GM23338 (cell line): ENCODE measurements around the gene BTLA. TPM values are rescaled to one million over a fixed set of nuclear protein-coding genes. Genes with fewer than 3 reads are reported as not detected.

Experiments used
- ATAC-seq: fragments of 200-7000 bp; cut with Tn5 transposase; 3 replicates; pipeline ENCODE4 v1.9.1; 2020
- DNase-seq: peaks from one replicate; pipeline ENCODE4 v3.0.0-alpha.2; 2015; ENCODE audit warnings: low spot score
- H2AFZ ChIP-seq: fragments of 200-600 bp; sonication (generic); 2 replicates; pipeline ENCODE4 v1.8.0; 2016; ENCODE audit warnings: antibody characterized with exemption, mild to moderate bottlenecking, moderate library complexity
- H3F3A ChIP-seq: fragments of 200-600 bp; sonication (generic); replicated peaks from 2 replicates; pipeline ENCODE4 v1.8.0; 2017; ENCODE audit warnings: antibody characterized with exemption, mixed run types, low read depth
- H3K27ac ChIP-seq: fragments of 200-600 bp; sonication (generic); 2 replicates; pipeline ENCODE4 v1.6.1; 2016; ENCODE audit warnings: low read depth
- H3K27me3 ChIP-seq: fragments of 200-600 bp; sonication (generic); 2 replicates; pipeline ENCODE4 v1.8.0; 2016; ENCODE audit warnings: mild to moderate bottlenecking, mixed run types, moderate library complexity; ENCODE audit not compliant: insufficient read depth
- H3K36me3 ChIP-seq: fragments of 200-600 bp; sonication (generic); 2 replicates; pipeline ENCODE4 v1.8.0; 2016; ENCODE audit warnings: mild to moderate bottlenecking; ENCODE audit not compliant: insufficient read depth
- H3K4me1 ChIP-seq: fragments of 200-600 bp; sonication (generic); 2 replicates; pipeline ENCODE4 v1.8.0; 2016; ENCODE audit warnings: mild to moderate bottlenecking, moderate library complexity; ENCODE audit not compliant: insufficient read depth
- H3K4me2 ChIP-seq: fragments of 200-600 bp; sonication (generic); 2 replicates; pipeline ENCODE4 v1.7.1; 2017; ENCODE audit warnings: mixed run types
- H3K4me3 ChIP-seq: fragments of 200-600 bp; sonication (generic); 2 replicates; pipeline ENCODE4 v1.6.1; 2016; ENCODE audit warnings: mixed run types
- H3K79me2 ChIP-seq: fragments of 200-600 bp; sonication (generic); replicated peaks from 2 replicates; pipeline ENCODE4 v1.8.0; 2017; ENCODE audit warnings: mild to moderate bottlenecking; ENCODE audit not compliant: insufficient read depth
- H3K9me2 ChIP-seq: fragments of 200-600 bp; sonication (generic); 2 replicates; pipeline ENCODE4 v1.8.0; 2017; ENCODE audit not compliant: insufficient read depth
- H4K20me1 ChIP-seq: fragments of 200-600 bp; sonication (generic); replicated peaks from 2 replicates; pipeline ENCODE4 v1.8.0; 2017; ENCODE audit warnings: mild to moderate bottlenecking; ENCODE audit not compliant: insufficient read depth
- H3K27ac Mint-ChIP-seq: 2 replicates; pipeline ENCODE4 v1.8.0; 2020; ENCODE audit warnings: inconsistent platforms, mild to moderate bottlenecking, moderate library complexity, mixed read lengths
- H3K27me3 Mint-ChIP-seq: 3 replicates; pipeline ENCODE4 v1.8.0; 2022; ENCODE audit warnings: low read depth, mild to moderate bottlenecking, moderate library complexity, mixed read lengths, inconsistent platforms; ENCODE audit not compliant: insufficient read depth, poor library complexity
- H3K36me3 Mint-ChIP-seq: 3 replicates; pipeline ENCODE4 v1.8.0; 2021; ENCODE audit warnings: low read depth, mild to moderate bottlenecking, inconsistent platforms, moderate library complexity, mixed read lengths
- H3K4me1 Mint-ChIP-seq: 3 replicates; pipeline ENCODE4 v1.8.0; 2020; ENCODE audit warnings: mild to moderate bottlenecking, inconsistent platforms, mixed read lengths
- H3K4me3 Mint-ChIP-seq: 3 replicates; pipeline ENCODE4 v1.8.0; 2021; ENCODE audit warnings: moderate library complexity, mild to moderate bottlenecking, inconsistent platforms, mixed read lengths
- H3K9me3 Mint-ChIP-seq: 3 replicates; pipeline ENCODE4 v1.8.0; 2020; ENCODE audit warnings: moderate library complexity, mild to moderate bottlenecking, inconsistent platforms, mixed read lengths
- CREB1 ChIP-seq: fragments of 250-450 bp; sonication (Bioruptor Pico); IDR thresholded peaks from 2 replicates; pipeline ENCODE4 v1.5.0; 2020; ENCODE audit warnings: low read depth, mild to moderate bottlenecking, moderate library complexity
- EZH2 ChIP-seq: fragments of 200-600 bp; sonication (generic); IDR thresholded peaks from one replicate; pipeline ENCODE4 v1.8.0; 2017; ENCODE audit warnings: antibody characterized with exemption, mild to moderate bottlenecking, low read depth; ENCODE audit not compliant: unreplicated experiment
- JUNB ChIP-seq: IDR thresholded peaks from one replicate; pipeline ENCODE4 v1.6.1; 2016; ENCODE audit warnings: antibody characterized with exemption; ENCODE audit not compliant: unreplicated experiment
- ZNF114 ChIP-seq: fragments of 250-450 bp; sonication (Bioruptor Pico); IDR thresholded peaks from 2 replicates; pipeline ENCODE4 v1.5.0; 2020; ENCODE audit warnings: mild to moderate bottlenecking, moderate library complexity
- ZNF462 ChIP-seq: fragments of 250-450 bp; sonication (Bioruptor Pico); IDR thresholded peaks from 2 replicates; pipeline ENCODE4 v1.5.0; 2020; ENCODE audit warnings: mild to moderate bottlenecking, moderate library complexity
- polyA plus RNA-seq: library from polyadenylated mRNA; unstranded; fragments of >200 nt; fragmentation: Nextera tagmentation; extraction: Ambion mirVana; gene quantifications from 2 replicates; pipeline ENCODE4 v1.2.1, GENCODE V29; 2016
- total RNA-seq: library from RNA; depleted of rRNA; stranded (reverse); fragments of >200 nt; shearing (Covaris generic); gene quantifications from 2 replicates; pipeline ENCODE4 v1.2.3, GENCODE V29; 2014

BTLA gene
- total and polyA plus RNA-seq, 2 experiments from 2014 or later = 0.44 TPM; not detected in 1

GRCh38 chr3:112546216-112546759 lies 47.0 kb upstream of the BTLA start:
- Mint-ChIP-seq H3K27ac (no peak overlapping the region), H3K4me3 (no peak overlapping the region), H3K4me1 (no peaks in the 10 kb centered on the region), H3K9me3 (no peaks in the 10 kb centered on the region), H3K36me3 (peaks cover 14% of the 10 kb centered on the region; the same call in 2 of the 3 replicates), H3K27me3 (no peaks in the 10 kb centered on the region)
- H3K27ac ChIP-seq = no peak overlapping the region
- H3K36me3 ChIP-seq = peaks cover 7% of the 10 kb centered on the region
- H3K4me1 ChIP-seq = no peaks in the 10 kb centered on the region
- DNase-seq (no peak), ATAC-seq (no peak)
- H3K4me3 ChIP-seq = no peak overlapping the region
- no peaks in the 10 kb centered on the region for H3K27me3 ChIP-seq
- no peak for TF ChIP-seq EZH2
- TF ChIP-seq ZNF114 = no peak
- TF ChIP-seq JUNB = no peak
- no peak for TF ChIP-seq ZNF462 (CRISPR knock-in tag)
- peaks cover under 1% of the 10 kb centered on the region; the same call in 1 of the 2 replicates for H3K79me2 ChIP-seq
- H2AFZ ChIP-seq = no peak overlapping the region
- no peaks in the 10 kb centered on the region for H3F3A ChIP-seq
- no peak overlapping the region for H3K4me2 ChIP-seq
- H3K9me2 ChIP-seq = no peaks in the 10 kb centered on the region
- H4K20me1 ChIP-seq = no peaks in the 10 kb centered on the region

GRCh38 chr3:112539825-112540650 lies 40.8 kb upstream of the BTLA start:
- H3K27ac ChIP-seq = no peak overlapping the region
- no peak overlapping the region for H2AFZ ChIP-seq
- no peaks in the 10 kb centered on the region for H3K4me1 Mint-ChIP-seq
- no peaks in the 10 kb centered on the region for H3K9me2 ChIP-seq
- no peak for TF ChIP-seq JUNB
- TF ChIP-seq CREB1 = no peak
- ATAC-seq = no peak
- no peaks in the 10 kb centered on the region for H4K20me1 ChIP-seq
- H3K27ac Mint-ChIP-seq = no peak overlapping the region
- H3K9me3 Mint-ChIP-seq = no peaks in the 10 kb centered on the region
- no peak overlapping the region for H3K4me2 ChIP-seq
- DNase-seq = no peak
- no peaks in the 10 kb centered on the region for H3K27me3 ChIP-seq
- H3K27me3 Mint-ChIP-seq = no peaks in the 10 kb centered on the region
- H3F3A ChIP-seq = no peaks in the 10 kb centered on the region
- H3K36me3 Mint-ChIP-seq = peaks cover 6% of the 10 kb centered on the region; the same call in 2 of the 3 replicates
- no peaks in the 10 kb centered on the region; the same call in 1 of the 2 replicates for H3K36me3 ChIP-seq
- no peaks in the 10 kb centered on the region for H3K4me1 ChIP-seq
- H3K4me3 Mint-ChIP-seq = no peak overlapping the region
- no peaks in the 10 kb centered on the region for H3K79me2 ChIP-seq
- no peak overlapping the region for H3K4me3 ChIP-seq
